Astrocyte (in vitro differentiated cells and primary cell): ENCODE results near the gene CABP5. TPM values are rescaled to one million over a fixed set of nuclear protein-coding genes. Genes with fewer than 3 reads are reported as not detected.

Experiments used
- total RNA-seq: library from RNA; stranded (reverse); gene quantifications from 2 replicates; pipeline ENCODE4 v1.2.1, GENCODE V29; 2021

The CABP5 gene
- total RNA-seq, 1 donor from 2014 or later = not detected

Other genes starting within 250 kb of the CABP5 start
- not detected in 2 replicates for gene TPRX1, start 239.5 kb downstream of the CABP5 start, total RNA-seq
- not detected in 2 replicates for gene CRX, start 222.1 kb downstream of the CABP5 start, total RNA-seq
- not detected in 2 replicates for gene TPRX2, start 184.8 kb downstream of the CABP5 start, total RNA-seq
- gene SULT2A1, start 157.8 kb downstream of the CABP5 start, total RNA-seq = not detected in 2 replicates
- gene BSPH1, start 51.9 kb downstream of the CABP5 start, total RNA-seq = not detected in 2 replicates
- gene ELSPBP1, start 49.4 kb downstream of the CABP5 start, total RNA-seq = not detected in 2 replicates
- 4.1 TPM in 2 replicates for gene PLA2G4C, start 66.7 kb upstream of the CABP5 start, total RNA-seq
- 16.8 and 19.2 TPM in 2 replicates for gene LIG1, start 126.3 kb upstream of the CABP5 start, total RNA-seq
- 4.7 TPM in 2 replicates for gene ZSWIM9, start 126.6 kb upstream of the CABP5 start, total RNA-seq
- gene CARD8, start 211.8 kb upstream of the CABP5 start, total RNA-seq = 22.9 and 26.3 TPM in 2 replicates
- gene ZNF114, start 226.0 kb upstream of the CABP5 start, total RNA-seq = 7.6 and 19.6 TPM in 2 replicates